Thyroid gland (tissue), 4 donors: Measurements from ENCODE around the gene CNGA4. TPM values are rescaled to one million over a fixed set of nuclear protein-coding genes. Genes with fewer than 3 reads are reported as not detected.

Experiments used
- DNase-seq, 2 donors: peaks; one replicate each; pipeline ENCODE4 v3.0.0-alpha.2; 2019
- H3K27ac ChIP-seq, 3 donors: fragments of 200-600 bp; sonication (generic); 1 replicate in 2 of 3; 2 replicates in 1 of 3; pipeline ENCODE4 v1.5.1; 2016 to 2019; ENCODE audit warnings: mild to moderate bottlenecking in 1 of 3, moderate library complexity in 1 of 3
- H3K27me3 ChIP-seq: fragments of 200-600 bp; sonication (generic); one replicate; pipeline ENCODE4 v1.5.1; 2019
- H3K36me3 ChIP-seq, 2 donors: fragments of 200-600 bp; sonication (generic); one replicate each; pipeline ENCODE4 v1.5.1; 2016 to 2019
- H3K4me1 ChIP-seq, 2 donors: fragments of 200-600 bp; sonication (generic); one replicate each; pipeline ENCODE4 v1.5.1; 2017 to 2019
- H3K4me3 ChIP-seq, 3 donors: fragments of 200-600 bp; sonication (generic); replicated peaks in 1 of 3; 1 replicate in 2 of 3; 2 replicates in 1 of 3; pipeline ENCODE4 v1.5.1; 2016; ENCODE audit warnings: mild to moderate bottlenecking in 1 of 3
- H3K9me3 ChIP-seq: fragments of 200-600 bp; sonication (generic); one replicate; pipeline ENCODE4 v1.5.1; 2017
- POLR2A ChIP-seq, 2 donors: fragments of 450-650 bp; IDR thresholded peaks; one replicate each; pipeline ENCODE4 v1.6.1; 2017; ENCODE audit warnings: antibody characterized with exemption in 2 of 2, mild to moderate bottlenecking in 2 of 2, moderate library complexity in 1 of 2
- WGBS, 2 donors: methylation state at CpG; one replicate each; pipeline ENCODE4 v1.1.5; 2017; 5-methylcytosine and 5-hydroxymethylcytosine counted together
- intact Hi-C: fragments of 100-400 bp; cut with DNase I; formaldehyde crosslinking; loops from one replicate; pipeline ENCODE4 v1.15.1; 2023
- total RNA-seq, 4 donors: library from RNA; depleted of rRNA; stranded (reverse); fragments of >200 nt; gene quantifications; one replicate each; pipeline ENCODE4 v1.2.3, GENCODE V29; 2016
- TF ChIP-seq, protein P1 (sequence below), 6 experiments: fragments of 200-600 bp in 3 of 6; fragments of 450-650 bp in 3 of 6; sonication (generic) in 3 of 6; IDR thresholded peaks; one replicate each; pipeline ENCODE4 v1.5.1; 2016 to 2019; ENCODE audit warnings: antibody characterized with exemption in 6 of 6, mild to moderate bottlenecking in 2 of 6, inconsistent platforms in 1 of 6, moderate library complexity in 1 of 6

CNGA4 gene, protein sequence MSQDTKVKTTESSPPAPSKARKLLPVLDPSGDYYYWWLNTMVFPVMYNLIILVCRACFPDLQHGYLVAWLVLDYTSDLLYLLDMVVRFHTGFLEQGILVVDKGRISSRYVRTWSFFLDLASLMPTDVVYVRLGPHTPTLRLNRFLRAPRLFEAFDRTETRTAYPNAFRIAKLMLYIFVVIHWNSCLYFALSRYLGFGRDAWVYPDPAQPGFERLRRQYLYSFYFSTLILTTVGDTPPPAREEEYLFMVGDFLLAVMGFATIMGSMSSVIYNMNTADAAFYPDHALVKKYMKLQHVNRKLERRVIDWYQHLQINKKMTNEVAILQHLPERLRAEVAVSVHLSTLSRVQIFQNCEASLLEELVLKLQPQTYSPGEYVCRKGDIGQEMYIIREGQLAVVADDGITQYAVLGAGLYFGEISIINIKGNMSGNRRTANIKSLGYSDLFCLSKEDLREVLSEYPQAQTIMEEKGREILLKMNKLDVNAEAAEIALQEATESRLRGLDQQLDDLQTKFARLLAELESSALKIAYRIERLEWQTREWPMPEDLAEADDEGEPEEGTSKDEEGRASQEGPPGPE
- total RNA-seq: under 1 TPM in 2 of 4 donors, not detected in 2; 0.39 to 0.67 TPM

DNA sequence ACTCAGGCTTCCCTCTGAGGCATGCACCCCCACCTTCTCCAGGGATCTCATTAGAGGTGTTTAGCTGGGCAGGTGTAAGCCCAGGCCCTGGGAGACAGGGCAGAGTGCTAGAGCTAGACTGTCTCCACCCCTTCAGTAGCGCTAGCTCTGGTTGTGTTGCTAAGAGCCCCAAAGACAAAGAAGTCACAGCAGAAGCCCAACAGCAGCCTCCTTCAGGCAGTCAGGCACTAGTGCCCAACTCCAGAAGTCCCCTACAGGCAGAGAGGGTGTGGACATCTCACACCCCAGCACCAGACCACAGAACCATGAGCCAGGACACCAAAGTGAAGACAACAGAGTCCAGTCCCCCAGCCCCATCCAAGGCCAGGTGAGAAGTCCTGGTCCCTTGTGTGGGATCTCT is at the start of gene CNGA4:
TSS of gene CNGA4 (plus strand) at position 188 of the 400 bp plus-strand sequence. CDS start at position 306, 118 bp downstream.
- Histone ChIP-seq H3K9me3 (no peaks in the 10 kb centered on the region), H3K27me3 (no peaks in the 10 kb centered on the region), H3K4me3 (no peak within 1 kb of the TSS), H3K27ac (no peak within 1 kb of the TSS), H3K36me3 (no peaks in the 10 kb centered on the region), H3K4me1 (peaks cover 1 to 5% of the 10 kb centered on the region in 2 donors)
- 67 to 71% methylated on average over 1 of the region's 1 CpG for WGBS, 2 donors
- intact Hi-C loops: loop anchor here (10.0 kb wide), 1 partner anchor 236 kb away; the partner anchor contains the start of gene TRIM3
- DNase-seq: no peak
- no peak for TF ChIP-seq POLR2A (IDR thresholded peaks at IDR 0.05)
- TF ChIP-seq, protein P1, sequence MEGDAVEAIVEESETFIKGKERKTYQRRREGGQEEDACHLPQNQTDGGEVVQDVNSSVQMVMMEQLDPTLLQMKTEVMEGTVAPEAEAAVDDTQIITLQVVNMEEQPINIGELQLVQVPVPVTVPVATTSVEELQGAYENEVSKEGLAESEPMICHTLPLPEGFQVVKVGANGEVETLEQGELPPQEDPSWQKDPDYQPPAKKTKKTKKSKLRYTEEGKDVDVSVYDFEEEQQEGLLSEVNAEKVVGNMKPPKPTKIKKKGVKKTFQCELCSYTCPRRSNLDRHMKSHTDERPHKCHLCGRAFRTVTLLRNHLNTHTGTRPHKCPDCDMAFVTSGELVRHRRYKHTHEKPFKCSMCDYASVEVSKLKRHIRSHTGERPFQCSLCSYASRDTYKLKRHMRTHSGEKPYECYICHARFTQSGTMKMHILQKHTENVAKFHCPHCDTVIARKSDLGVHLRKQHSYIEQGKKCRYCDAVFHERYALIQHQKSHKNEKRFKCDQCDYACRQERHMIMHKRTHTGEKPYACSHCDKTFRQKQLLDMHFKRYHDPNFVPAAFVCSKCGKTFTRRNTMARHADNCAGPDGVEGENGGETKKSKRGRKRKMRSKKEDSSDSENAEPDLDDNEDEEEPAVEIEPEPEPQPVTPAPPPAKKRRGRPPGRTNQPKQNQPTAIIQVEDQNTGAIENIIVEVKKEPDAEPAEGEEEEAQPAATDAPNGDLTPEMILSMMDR (IDR thresholded peaks at IDR 0.05): no peak

DNA sequence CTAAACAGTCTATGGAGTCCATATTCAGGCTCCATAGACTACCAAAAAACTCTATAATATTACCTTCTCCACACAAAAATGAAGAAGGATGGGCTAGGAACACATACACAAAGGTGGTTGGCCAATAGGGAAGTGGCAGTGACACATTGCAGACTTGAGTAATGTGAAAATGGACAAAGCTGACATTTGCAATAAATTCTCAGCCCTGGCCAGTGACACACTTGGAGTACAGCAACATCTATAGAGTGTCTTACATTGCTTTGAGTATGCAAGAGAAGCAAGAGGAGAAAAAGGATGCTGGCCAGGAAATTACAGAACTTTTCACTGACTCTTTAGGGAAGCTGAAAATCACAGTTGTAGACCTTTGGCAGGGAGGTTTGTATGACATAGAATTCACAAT is 47.1 kb upstream of the CNGA4 start:
- Histone ChIP-seq H3K36me3 (no peaks in the 10 kb centered on the region), H3K9me3 (no peaks in the 10 kb centered on the region), H3K27ac (no peak overlapping the region), H3K4me1 (no peaks in the 10 kb centered on the region), H3K27me3 (no peaks in the 10 kb centered on the region), H3K4me3 (no peak overlapping the region)
- no peak for DNase-seq
- TF ChIP-seq, protein P1 (IDR thresholded peaks at IDR 0.05): no peak
- TF ChIP-seq POLR2A (IDR thresholded peaks at IDR 0.05): no peak
- intact Hi-C loops: no loop called here

DNA sequence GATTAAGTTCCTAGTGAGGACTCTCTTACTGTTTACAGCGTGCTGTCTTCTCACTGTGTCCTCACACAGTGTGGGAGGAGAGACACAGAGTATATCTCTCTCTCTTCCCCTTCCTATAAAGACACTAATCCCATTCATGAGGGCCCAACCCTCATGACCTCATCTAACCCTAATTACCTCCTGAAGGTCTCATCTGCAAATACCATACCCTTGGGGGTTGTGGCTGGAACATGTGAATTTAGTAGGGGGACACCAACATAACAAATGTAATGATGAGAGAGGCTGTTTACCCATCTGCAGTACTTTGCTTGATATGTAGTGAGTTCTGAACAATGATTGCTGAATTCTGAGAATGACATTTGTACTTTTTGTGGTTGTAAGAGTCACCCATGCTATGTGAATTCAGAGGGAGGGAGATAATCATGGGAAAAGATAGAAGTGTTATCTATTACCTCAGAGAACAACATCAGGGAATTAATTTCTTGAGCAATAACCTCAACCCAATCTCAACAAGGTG is 44.8 kb upstream of the CNGA4 start:
- H3K4me3 ChIP-seq: no peak overlapping the region
- no peak overlapping the region for H3K27ac ChIP-seq
- H3K9me3 ChIP-seq: no peaks in the 10 kb centered on the region
- intact Hi-C loops: no loop called here
- no peak for DNase-seq
- 62 to 75% methylated on average over 1 of the region's 1 CpG for WGBS, 2 donors
- H3K36me3 ChIP-seq: no peaks in the 10 kb centered on the region
- no peaks in the 10 kb centered on the region for H3K4me1 ChIP-seq
- no peaks in the 10 kb centered on the region for H3K27me3 ChIP-seq
- no peak for TF ChIP-seq POLR2A (IDR thresholded peaks at IDR 0.05)
- TF ChIP-seq, protein P1 (IDR thresholded peaks at IDR 0.05): no peak

DNA sequence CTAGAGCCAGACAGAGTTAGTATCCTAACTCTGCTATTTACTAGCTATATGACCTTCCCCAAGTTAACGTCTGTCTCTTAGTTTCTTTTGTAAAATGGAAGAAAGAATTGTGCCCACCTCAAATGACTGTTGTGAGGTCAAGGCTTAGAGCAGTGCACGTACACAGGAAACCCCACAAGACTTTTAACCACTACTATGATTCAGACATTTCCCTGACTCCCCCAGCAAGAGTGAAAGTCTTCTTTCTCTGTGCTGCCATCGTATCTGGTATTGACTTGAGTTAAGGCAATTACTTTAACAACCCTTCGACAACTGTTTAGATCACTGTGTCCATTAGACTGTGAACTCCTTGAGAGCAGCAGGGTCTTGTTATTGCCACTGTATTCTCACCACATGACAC is 42.5 kb upstream of the CNGA4 start:
- no peak for DNase-seq
- no peak for TF ChIP-seq POLR2A (IDR thresholded peaks at IDR 0.05)
- TF ChIP-seq, protein P1 (IDR thresholded peaks at IDR 0.05): no peak
- Histone ChIP-seq H3K4me3 (no peak overlapping the region), H3K36me3 (no peaks in the 10 kb centered on the region), H3K27me3 (no peaks in the 10 kb centered on the region), H3K4me1 (no peaks in the 10 kb centered on the region), H3K27ac (no peak overlapping the region), H3K9me3 (no peaks in the 10 kb centered on the region)
- intact Hi-C loops: no loop called here
- WGBS, 2 donors: 48 to 55% methylated on average over 4 of the region's 4 CpGs
